CD4-positive, alpha-beta T cell treated with Interferon alpha-2 for 1 hour (primary cell): ENCODE results near the gene DOK5.

Source experiments
- DNase-seq, 2 donors: peaks; one replicate each; pipeline ENCODE4 v3.0.0-alpha.2; 2020 to 2022

DOK5 gene

GRCh38 chr20:54650052-54650719, 174.8 kb downstream of the DOK5 start:
- DNase-seq: no peak

- no peak for DNase-seq
Observed at GRCh38 chr20:54651252-54651651, 175.9 kb downstream of the DOK5 start.

DNA sequence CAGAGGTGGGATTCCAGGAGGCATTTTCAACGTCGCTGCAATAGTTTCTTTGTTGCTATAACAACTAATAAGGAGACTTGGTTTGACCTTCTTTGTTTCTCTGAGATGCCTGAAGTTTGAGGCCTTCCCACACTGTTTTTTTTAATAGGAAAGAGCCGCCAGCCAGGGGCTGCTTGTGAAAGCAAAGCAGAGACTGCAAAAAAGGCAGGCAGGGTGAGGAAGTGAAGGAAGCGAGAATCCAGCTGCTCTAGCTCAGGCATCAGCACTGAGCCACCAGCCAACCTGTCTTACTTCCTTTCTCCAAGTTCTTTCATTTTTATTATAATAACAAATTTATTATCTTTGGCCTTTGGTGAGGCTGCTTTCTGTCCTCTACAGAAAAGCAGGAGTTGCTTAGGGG, 179.1 kb downstream of the DOK5 start:
- DNase-seq: no peak

GRCh38 chr20:54657268-54657826, 182.0 kb downstream of the DOK5 start:
- DNase-seq: no peak

- no peak for DNase-seq
Observed at GRCh38 chr20:54658525-54658924, 183.1 kb downstream of the DOK5 start.

- no peak for DNase-seq
Observed at GRCh38 chr20:54661265-54661664, 185.9 kb downstream of the DOK5 start.

DNA sequence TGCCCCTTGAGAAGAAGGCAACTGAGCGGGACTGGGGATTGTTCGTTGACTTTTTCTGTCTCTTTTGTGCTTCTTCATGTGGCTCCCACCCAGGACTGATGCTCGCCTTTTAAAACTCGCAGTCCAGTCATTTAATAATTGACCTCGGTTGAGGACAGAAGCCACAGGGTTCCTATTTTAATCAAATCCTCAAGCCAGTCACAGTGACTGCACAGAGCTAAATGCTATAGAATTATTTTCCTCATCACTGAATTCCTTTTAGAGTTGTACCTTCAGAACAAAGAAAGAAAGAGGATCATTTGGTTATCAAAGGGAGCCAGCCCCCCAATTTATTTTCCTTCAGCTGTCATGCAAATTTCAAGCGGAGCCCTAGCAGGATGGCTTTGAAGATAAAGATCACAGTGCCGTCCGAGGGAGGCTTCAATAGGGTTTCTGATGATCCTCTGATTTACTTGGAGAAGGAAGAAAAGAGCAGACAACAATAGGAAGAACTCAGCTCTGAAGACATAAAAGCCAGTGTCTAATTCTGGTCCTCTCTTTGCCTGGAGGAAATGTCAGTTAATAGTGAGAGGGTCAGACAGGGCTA, 186.6 kb downstream of the DOK5 start:
- DNase-seq: no peak

DNA sequence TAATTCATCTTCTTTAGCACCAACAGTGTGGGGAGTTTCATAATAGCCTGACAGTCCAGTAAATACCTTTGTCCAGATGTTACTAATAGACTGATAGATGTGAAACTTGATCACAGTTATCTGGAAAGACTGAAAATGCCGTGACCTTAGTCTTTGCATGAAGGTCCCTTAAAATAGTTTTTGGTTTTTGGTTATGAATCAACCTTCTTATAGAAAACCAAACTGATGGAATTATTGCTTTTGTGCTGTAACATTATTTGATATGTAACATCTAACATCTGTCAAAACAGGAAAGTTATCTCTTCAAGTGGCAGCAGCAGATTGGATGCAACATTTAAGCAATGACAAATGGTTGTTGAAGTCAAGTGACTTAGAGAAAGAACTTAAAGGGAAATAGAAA, 190.4 kb downstream of the DOK5 start:
- no peak for DNase-seq

GRCh38 chr20:54668271-54669039, 193.1 kb downstream of the DOK5 start:
- DNase-seq: peak in 1 of 2 donors; percentile 15

- DNase-seq: no peak
Observed at GRCh38 chr20:54669040-54669363, 193.6 kb downstream of the DOK5 start.

DNA sequence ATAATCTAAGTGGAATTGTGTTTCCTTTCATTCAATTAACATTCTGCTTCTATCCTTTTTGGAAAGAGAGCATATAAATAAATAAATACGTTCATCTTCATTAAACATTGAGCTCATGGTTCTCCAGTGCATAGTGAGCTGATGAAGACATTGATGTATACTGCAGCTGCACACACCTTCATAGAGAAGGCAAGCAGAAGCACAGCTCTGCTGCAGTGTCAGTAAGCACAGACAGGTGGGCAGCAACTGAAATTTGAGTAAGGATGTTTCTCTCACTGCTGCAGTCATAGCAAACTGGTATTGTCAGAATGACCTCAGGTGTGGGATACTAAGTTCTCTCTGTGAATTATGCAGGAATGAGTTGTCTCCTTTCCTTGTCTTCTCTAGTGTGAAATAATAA, 202.9 kb downstream of the DOK5 start:
- DNase-seq: no peak

- DNase-seq: no peak
Observed at GRCh38 chr20:54680439-54680838, 205.0 kb downstream of the DOK5 start.

DNA sequence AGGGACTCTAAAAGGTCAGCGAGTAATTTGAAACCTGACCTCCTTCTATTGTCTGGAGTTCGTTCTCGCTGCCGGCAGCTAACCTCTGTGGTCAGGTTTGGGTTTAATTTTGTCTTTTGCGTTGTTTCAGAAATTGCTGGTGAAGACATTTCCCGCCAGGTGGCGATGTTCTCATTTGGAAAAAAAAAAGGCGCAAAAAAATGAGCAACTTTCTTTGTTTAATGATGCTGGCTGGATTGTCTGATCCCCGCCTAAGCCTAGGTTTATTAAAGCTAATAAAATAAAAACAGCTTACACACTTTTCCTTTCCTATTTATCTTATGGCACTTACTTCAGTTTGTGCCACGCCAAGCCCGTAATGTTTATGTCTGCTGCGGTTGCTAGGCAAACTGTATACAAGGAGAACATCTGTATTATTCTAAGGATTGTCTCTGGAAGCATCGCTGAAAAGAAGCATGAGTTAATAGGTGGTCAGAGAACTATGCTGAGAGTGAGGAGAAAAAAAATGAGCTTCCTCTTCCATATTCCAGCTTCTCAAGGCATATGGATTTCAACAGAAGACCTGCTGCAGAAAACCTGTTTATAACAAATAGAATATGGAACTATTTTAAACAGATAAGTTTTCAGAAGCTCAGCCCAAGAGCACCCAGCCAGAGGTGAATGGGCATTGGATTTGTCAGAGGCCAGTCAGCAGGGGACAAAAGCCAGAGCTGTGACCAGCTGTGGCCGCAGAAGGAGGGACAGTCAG, 205.7 kb downstream of the DOK5 start:
- DNase-seq: no peak

DNA sequence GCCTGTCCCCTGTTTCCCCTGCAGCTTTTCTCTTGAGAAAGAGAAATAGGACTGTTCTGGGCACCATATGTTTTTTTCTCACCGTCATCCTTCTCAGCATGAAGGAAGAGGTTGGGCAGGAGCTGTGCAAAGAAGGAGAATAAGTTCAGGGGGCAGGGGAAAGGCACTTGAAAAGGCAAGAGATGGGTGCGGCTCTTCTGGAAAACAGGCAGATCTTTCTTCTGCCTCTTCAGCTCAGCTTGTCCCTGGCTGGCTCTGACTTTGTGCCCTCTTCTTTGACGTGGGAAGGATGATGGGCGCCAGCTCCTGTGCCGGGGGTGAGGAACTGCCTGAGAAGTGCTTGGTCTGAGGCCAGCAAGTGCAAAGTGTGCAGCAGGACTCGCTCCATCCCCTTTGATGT, 206.5 kb downstream of the DOK5 start:
- DNase-seq: no peak

DNA sequence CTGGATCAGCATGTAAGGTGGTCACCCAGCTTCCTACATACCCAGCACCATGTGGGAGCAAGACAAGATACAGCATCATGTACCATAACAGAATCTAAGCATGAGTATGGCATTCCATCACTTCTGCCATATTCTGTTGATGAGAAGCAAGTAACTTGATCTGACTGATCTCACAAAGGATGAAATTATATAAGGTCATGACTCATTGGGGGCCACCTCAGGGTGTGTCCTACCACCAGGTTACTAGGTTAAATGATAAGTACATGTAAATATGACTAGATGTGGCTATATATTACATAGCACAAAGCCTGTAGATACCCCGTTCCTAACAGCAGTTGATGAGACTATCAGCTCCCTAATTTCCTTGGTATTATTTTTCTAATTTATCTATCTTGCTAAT, 213.1 kb downstream of the DOK5 start:
- no peak for DNase-seq

DNA sequence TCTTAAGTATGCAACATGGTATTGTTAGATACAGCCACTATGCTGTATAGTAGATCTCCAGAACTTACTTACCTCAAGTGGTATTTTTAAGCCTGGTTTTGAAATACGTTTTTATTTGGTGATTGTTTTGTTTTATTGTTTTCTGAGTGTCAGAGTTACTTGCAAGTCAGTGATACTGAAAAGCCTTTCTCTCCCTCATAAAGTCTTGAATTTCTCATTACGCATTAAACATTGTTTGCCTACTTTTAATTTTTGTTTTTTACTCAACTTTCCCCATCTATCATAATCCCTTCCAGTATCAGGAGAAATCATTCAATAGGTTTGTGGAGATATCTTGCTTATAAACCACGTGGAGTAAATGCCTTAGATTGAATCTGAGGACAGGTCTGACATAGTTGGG, 214.9 kb downstream of the DOK5 start:
- no peak for DNase-seq

GRCh38 chr20:54691327-54691726, 215.9 kb downstream of the DOK5 start:
- no peak for DNase-seq

- DNase-seq: no peak
Observed at GRCh38 chr20:54692168-54692887, 216.9 kb downstream of the DOK5 start.

GRCh38 chr20:54694516-54694915, 219.1 kb downstream of the DOK5 start:
- DNase-seq: no peak

GRCh38 chr20:54698373-54698772, 223.0 kb downstream of the DOK5 start:
- no peak for DNase-seq
